Measurements from ENCODE around the gene LENG1.
A peak's percentile ranks its signal among the peaks of the same experiment; 100 is the strongest.

The LENG1 gene

DNA sequence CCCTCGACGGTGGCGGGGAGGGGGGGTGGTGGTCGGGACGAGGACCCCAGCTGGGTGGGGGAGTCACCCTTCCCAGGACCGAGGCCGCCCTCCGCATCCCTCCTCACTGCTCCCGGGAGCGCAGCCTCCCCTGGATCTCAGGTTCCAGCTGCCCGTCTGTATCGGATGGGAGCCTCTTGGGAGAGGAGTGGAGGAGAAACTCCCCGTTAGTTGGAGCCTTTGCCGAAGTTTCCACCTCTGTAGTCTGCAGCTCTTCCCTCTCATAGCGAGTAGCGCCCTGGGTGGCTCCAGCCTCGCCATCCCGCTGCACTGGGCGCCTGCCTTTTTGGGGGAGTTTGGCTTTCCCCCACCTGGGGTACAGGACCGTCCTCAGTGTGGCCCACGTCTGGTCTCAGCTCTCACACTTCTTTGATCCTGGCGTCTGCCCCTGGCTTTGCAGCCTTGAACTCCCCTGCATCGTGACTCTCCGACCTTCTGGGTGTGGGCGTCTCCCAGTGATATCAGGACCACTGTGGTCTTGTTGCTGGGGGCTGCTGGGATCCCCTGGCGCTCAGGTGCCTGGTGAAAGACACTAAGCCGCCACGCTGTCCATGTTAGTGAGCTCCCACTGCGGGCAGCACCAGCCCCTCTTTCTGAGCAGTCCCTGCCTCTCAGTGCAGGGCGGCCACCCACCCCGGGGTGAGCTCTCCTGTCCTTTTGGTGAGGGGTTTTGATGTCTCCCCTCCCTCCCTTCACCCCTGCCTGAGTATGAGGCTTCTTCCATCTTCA lies 20.8 kb downstream of the LENG1 start:
- no peak for DNase-seq (ENCODE audit: low spot score)

DNA sequence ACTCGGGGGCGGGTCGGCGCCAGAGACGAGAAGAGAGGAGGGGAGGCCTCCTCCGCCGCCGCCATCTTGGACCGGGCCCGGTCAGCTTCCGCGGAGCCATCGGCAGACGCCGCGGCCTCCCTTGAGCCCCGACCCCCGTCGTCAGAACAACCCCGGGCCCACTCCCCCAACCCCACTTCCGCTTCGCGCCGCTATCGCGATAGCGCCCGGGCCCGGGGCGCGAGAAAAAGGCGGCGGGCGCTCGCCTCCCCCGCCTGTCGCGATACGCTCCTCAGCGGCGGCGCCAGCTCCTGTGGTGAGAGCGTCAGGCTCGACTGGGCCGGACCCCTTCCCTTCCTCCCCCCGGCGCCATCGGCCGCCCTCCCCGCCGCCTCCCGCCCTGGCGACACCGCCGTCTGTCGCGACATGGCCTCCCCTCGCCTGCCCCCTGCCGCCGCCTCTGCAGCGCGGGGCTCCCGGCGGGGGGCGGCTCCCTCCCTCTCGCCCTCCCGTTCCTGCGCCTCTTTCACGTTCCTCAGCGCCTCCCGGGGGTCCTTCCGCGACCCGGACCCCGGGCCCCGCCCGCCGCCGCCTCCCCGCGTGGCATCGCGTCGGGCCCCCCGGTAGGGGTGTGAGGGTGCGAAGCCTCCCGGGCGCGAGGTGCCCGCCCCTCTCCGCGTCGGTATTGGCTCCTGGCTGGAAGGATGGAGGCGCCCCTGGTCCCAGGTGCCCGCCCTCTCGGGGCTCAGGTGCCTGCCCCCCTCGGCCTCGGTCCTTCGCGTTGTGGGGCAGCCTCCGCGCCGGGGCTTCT lies 21.6 kb downstream of the LENG1 start, which contains the start of gene CNOT3:
Gene CNOT3, plus strand, starts transcription at position 64 of the 790 bp plus-strand sequence. CDS start 5,217 bp downstream, outside the sequence.
- peak; percentile 26 for DNase-seq (ENCODE audit: low spot score)

DNA sequence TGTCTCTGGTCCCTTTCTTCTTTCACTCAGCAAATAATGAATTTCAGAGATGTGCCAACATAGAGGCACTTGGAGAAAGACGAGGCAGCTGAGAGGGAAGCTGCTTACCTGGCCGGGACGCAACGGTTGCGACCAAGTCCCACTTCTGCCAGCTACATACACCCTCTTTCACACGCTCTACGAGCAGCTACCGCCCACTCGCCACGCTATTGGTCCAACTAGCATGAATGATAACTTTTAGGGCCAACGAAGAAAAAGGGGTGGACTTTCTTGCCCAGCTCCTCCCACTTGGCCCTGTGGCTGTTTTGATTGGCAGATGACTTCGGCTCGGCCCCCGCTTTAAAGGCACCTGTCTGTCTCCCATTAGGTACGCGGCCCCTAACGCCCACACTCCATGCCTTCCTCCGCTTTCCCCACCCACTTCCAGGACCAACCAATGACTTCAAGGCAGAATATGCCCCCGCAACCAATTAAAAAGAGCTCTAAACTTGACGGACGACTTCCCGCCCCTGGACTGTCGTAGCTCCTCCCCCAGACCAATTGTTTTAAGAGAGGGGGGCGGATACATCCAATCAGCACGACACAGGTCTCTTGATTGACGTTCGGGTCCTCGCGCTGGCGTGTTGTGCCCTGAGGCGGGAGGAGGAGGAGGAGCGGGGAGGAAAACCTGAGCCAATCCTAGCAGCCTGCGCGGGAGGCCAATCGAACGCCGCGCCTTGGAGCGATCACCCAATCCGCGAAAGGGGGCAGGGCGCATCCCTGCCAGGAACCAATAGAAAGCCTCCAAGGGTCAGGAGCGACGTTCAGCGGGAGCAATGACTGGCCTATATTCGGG lies 22.4 kb downstream of the LENG1 start:
- DNase-seq (ENCODE audit: low spot score): peak; percentile 98

DNA sequence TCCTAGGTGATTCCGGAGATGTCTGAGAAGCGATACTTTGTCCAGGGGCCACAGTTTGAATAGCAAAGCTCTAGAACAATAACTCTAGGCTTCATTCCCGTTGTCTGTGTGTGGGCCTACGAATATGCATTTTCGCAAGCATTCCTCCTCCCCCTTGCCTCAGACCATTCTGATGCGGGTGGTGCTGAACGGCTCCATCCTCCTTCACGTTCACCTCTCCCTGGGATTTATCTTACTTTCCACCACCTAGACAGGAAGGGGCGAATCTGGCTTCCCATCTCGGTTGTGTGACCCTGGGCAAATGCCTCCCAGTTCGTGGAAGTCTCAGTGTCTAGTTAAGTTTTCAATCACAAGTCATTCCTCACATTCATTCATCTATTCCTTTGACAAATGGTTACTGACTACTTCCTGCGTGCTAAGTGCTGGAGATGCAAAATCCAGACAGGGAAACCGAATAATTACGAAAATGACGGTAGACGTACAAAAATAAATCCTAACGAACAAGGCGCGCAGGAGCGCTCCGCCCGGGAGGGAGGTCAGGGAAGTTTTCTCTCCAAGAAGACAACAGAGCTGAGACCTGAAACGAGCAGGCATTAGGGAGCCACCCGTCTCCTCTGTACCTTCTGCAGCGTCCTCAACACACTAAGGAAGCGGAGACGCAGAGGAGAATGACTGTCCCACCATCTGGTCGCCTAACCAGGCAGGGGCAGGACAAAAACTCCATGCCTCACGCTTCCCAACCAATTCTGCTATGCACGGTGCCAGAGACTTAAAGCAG lies 23.2 kb downstream of the LENG1 start:
- DNase-seq (ENCODE audit: low spot score): peak; percentile 43

DNA sequence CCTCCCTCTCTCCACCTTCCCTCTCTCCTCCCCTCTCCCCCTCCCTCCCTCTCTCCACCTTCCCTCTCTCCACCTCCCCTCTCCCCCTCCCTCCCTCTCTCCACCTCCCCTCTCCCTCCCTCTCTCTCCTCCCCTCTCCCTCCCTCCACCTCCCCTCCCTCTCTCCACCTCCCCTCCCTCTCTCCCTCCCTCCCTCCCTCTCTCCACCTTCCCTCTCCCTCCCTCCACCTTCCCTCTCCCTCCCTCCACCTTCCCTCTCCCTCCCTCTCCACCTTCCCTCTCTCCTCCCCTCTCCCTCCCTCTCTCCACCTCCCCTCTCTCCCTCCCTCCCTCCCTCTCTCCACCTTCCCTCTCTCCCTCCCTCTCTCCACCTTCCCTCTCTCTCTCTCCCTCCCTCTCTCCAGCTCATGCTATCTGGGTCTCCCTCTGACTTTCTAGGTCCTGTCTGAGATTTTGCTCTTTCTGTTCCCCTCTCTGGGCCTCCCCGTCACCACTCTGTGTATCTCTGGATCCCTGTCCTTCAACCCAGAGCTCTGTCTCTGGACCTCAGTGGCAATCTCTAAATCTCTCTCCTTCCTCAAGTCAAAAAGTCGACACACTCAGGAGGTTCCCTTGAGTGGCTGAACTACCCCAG lies 25.4 kb downstream of the LENG1 start:
- DNase-seq (ENCODE audit: low spot score): no peak

DNA sequence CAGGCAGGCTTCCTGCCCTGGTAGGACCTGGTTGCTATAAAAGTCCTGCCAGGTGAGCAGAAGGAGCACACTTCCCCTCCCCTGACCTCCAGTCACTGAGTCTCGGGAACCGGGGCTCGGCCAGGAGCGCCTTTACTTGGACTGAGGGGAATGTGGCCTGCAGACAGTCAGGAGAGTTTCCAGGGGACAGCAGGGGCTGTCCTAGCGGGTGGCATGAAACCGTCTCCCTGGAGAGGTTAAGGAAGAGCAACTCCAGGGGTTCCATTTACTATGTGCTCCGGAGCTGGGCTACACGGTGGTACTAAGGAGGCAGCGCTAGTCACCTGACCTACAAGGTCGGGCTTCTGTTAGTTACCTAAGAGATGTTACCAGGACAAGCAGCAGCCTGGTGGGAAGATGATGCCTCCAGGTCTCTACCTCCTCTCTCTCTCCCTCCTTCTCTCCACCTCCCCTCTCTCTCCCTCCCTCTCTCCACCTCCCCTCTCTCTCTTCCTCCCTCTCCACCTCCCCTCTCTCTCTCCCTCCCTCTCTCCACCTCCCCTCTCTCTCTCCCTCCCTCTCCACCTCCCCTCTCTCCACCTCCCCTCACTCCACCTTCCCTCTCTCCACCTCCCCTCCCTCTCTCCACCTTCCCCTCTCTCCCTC lies 26.1 kb downstream of the LENG1 start:
- DNase-seq (ENCODE audit: low spot score): no peak

DNA sequence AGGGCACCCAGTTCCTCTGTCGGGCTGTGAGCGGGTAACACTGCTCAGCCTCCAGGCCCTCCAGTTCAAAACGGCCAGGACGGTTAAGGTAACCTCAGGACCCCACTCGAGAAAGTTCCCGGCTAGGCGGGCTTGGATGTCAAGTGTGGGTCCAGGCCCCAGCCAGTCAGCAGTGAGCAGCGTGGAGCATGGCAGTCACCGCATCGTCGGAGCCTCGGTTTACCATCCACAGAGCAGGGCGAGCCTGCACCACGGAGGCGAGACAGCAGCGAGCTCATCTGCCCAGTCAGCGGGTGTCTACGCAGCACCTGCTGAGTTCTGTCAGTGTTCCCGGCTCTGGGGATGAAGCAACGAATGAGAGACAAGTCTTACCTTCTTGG lies 29.9 kb downstream of the LENG1 start:
- no peak for DNase-seq (ENCODE audit: low spot score)

DNA sequence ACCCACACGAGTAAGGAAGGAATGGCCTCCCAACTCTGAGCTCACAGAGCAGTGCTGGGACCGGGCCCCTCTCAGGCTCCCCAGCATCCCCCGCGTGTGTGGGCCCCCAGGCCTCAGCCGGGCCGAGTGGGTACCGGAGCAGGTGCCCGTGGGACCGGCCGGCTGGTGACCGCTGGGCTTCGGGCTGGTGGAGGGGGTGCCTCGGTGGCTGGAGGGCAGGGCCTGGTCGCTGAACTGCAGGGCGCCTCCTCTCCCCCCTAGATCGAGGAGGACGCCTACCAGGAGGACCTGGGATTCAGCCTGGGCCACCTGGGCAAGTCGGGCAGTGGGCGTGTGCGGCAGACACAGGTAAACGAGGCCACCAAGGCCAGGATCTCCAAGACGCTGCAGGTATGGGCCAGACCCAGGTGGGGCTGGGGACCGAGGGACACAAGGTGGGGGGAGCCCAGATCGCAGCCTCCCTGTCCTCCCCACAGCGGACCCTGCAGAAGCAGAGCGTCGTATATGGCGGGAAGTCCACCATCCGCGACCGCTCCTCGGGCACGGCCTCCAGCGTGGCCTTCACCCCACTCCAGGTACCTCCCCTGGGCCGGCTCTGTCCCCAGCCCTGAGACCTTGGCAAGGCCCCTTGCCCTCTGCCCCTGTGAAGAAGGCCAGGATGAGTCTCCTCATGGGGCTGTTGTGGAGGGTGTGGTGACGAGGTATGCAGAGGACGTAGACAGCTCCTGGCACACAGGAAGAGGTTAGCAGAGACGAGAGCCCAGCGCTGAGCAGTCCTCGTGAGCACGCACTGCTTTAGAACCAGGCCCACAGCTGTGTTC lies 30.5 kb downstream of the LENG1 start:
- DNase-seq (ENCODE audit: low spot score): no peak

DNA sequence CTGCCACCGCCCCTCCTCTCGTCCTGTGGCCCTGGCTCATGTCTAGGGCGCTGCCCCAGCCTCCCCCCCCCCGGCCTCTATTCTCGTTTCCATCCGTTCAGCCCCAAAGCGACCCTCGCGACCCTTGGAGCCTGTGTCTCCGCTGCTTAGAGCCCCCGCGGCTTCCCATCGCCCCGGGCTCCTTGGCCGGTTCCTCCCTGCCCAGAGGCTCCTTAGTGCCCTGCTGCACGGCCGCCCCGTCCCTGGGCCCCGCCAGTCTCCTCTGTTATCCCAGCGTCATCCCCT lies 31.1 kb downstream of the LENG1 start:
- DNase-seq (ENCODE audit: low spot score): no peak

DNA sequence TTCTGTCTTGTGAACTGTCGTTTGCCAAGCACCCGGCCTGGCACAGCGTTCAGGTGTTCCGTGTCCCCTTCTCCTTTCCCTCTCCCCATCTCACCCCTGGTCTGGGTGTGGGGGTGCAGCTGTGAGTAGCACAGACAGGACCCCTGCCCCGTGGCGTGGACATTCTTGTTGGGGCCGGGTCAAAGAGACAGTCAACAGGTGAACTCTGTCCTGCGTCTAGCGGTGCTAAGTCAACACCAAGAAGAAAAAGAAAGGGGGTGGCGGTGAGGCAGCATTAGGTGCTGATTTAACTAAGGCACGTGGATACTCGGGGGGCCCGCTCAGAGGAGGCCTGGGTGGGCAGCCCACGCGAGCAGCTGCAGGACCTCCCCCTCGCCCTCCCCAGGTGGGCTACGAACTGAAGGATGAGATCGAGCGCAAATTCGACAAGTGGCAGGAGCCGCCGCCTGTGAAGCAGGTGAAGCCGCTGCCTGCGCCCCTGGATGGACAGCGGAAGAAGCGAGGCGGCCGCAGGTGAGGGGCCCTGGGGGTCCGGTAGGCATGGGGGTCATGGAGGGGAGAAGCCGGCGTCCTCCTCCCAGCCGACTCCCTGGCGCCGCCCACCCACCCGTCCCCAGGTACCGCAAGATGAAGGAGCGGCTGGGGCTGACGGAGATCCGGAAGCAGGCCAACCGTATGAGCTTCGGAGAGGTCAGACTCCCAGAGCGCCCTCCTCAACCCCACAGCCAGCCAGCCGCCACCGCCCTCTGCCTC lies 31.7 kb downstream of the LENG1 start:
- no peak for DNase-seq (ENCODE audit: low spot score)

DNA sequence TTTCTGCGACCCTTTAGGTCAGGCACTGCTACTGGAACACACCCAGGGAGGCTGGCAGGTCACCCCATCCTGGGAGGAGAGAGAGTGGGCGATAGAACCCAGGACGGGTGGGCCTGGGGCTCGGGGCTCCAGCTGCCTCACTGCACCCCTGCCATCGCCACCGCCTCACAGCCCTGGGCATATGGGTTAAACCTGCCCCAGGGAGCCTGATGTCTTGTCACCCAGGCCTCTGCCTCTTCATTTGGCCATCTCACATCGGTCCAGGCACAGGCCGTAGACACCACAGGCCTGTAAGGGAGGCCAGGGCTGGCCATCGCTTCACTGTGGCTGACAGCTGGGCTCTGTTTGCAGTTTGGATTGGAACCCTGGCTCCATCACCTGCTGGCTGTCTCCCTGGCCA lies 33.8 kb downstream of the LENG1 start:
- no peak for DNase-seq (ENCODE audit: low spot score)

DNA sequence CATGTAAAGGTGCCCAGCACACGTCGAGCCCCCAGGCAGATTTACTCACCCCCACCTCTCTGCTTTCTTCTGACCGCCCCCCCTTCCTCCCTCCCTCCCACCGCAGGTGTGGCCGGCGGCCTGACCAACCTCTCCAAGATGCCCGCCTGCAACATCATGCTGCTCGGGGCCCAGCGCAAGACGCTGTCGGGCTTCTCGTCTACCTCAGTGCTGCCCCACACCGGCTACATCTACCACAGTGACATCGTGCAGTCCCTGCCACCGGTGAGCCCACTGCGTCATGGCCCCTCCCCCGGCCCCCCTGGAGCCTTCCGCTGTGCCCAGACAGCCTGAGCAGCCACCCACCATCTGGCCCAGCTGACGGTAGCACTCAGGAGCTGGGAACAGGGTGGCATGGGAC lies 35.1 kb downstream of the LENG1 start:
- DNase-seq (ENCODE audit: low spot score): no peak

DNA sequence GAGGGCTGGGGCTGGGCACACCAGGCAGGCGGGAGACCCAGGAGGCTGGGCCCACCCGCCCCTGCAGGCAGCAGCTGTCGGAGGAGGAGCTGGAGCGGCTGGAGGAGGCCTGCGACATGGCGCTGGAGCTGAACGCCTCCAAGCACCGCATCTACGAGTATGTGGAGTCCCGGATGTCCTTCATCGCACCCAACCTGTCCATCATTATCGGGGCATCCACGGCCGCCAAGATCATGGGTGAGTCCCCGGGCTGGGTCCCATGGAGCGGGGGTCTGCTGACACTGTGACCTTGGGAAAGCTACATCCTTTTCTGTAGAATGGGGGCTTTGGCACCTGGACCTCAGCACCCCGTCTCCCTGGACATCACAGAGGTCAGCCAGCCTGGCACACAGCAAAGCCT lies 35.8 kb downstream of the LENG1 start:
- DNase-seq (ENCODE audit: low spot score): no peak

DNA sequence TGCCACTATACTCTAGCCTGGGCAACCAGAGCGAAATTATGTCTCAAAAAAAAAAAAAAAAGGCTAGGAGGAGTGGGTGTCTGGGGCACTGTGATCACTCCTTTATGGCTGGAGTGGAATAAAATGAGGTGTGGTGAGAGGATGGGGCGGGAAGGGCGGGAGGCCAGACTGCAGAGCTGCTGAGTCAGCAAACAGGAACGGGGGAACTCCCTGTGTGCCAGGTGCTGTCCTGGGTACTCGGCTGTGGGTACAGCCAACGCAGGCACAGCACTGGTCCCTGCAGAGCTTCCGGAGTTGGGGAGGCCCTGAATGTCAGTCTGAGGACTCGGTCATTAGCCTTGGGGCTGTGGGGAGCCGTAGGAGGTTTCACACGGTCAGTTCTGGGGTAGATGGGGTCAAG lies 38.3 kb downstream of the LENG1 start:
- DNase-seq (ENCODE audit: low spot score): no peak

DNA sequence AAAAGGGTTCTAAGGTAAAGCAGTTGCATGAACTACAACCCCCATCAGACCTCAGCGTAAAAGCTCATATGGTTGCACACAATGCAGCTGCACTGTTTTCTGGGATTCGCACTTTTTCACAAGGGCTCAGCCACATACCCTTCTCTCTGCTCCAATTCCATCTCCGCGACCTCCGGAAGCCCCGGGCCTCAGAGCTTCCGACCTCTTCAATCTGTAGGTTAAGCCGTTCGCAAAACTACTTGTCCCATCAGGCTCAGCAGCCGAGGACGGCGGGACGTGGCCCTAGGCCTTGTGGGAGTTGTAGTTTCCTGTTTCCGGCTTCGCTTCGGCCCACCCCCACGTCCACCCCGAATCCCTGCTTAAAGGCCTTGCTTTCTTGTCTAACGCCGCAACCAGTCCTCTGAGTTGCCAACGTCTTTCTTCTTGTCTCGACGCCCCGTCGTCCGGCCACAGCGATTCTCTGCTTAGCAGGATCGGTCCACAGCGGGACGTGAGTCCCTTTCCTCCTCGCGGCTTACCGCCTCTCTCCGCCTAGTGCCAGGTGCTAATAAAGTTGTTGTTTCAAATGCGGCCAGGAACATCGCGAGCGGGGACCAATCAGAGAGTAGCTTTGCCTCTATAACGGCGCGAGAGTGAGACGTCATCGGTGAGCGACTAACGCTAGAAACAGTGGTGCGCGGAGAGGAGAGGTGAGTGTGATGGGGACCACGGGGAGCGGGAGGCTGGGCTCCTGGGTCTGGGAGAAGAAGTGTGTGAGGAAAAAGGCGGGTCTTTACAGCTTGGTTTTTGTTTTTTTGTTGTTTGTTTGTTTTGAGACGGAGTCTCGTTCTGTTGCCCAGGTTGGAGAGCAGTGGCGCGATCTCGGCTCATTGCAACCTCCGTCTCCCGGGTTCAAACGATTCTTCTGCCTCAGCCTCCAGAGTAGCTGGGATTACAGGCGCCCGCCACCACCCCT lies 44.1 kb downstream of the LENG1 start, which contains the start of the genes PRPF31 and TFPT:
Gene PRPF31, plus strand, starts transcription at position 646 of the 955 bp plus-strand sequence. CDS start 2,525 bp downstream, outside the sequence.
Gene TFPT, minus strand, starts transcription at position 549 of the 955 bp plus-strand sequence. Its CDS starts 388 bp downstream, at position 161.
- DNase-seq (ENCODE audit: low spot score): peak; percentile 98

DNA sequence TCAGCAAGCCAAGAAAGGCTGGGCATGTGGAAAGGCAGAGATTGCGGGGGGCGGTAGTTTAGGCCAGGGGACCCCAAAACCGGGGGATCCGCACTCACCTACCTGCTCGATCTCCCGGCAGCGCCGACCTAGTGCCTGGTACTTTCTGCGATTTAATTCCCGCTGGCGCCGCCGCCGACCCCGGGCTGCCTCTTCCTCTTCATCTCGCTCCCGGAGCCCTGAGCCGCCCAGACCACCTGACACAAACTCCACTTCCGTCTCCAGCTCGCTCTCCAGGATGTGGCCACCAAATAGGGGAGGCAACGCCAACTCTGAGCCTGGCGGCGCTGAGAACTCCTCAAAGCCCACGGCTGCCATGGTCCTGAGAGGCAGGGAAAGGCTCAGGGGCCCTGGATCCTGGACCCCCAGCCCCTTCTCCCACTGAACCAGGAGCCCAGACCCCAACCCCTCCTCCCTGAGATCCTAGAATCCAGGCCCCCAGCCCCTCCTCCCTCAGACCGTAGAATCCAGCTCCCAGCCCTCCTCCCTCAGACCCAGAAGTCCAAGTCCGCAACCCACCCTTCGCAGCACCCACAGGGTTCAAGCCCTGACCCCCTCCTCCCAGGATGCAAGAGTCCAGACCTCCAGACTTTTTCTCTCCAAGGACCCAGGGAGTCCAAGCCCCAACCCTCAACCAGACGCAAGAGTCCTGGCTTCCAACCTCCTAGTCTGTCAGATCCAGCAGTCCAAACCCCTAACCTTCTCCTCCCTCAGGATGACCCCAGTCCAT lies 45.0 kb downstream of the LENG1 start:
- peak; percentile 44 for DNase-seq (ENCODE audit: low spot score)

DNA sequence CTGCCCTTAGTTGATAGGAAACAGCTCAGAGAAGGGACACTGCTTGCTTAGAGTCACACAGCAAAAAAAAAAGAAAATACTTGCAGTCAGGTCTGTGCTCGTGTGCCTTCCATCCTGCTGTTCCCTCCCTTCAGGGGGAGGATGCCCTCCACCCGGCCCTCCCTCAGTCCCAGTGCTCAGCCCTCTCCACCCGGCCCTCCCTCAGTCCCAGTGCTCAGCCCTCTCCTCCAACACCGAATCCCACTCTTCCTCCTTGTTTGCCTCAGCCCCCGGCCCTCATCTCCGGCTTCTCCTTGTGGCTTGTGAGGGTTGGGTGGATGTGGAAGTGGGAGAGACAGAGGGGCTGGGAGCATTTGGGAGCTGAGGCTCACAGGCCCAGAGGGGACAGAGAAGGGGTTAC lies 49.9 kb downstream of the LENG1 start:
- DNase-seq (ENCODE audit: low spot score): no peak

Data from AG20443 (cell line).